NCI-H1105 treated with DMSO at 0.1 percent for 48 hours (cell line): ENCODE data around the gene KANK4.

Source experiments
- DNase-seq: peaks from one replicate; lab custom pipeline; 2025; lab: John Stamatoyannopoulos, UW

The KANK4 gene

DNA sequence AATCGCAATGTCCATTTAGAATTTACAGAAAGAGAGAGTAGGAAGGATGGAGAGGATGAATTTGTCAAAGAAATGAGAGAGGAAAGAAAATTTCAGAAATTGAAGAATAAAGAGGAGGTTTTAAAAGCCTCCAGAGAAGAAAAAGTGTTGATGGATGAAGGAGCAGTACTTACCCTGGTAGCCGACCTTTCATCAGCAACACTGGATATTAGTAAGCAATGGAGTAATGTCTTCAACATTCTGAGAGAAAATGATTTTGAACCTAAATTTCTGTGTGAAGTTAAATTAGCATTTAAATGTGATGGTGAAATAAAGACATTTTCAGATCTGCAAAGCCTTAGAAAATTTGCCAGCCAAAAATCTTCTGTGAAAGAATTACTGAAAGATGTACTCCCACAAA lies 112.0 kb downstream of the KANK4 start:
- no peak for DNase-seq

DNA sequence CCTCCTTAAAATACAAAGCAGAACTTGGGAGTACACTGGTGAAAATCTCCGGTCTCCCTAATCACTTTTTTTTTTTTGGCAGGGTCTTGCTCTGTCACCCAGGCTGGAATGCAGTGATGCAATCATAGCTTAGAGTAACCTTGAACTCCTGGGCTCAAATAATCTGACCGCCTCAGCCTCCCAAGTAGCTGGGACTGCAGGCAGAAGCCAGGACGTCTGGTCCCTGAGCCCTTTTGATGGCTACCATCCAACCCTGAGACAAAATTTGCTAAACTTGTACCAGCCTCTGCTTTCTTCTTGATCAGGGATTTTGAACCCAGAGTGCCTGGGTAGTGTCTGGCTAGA lies 120.5 kb downstream of the KANK4 start:
- DNase-seq, result no peak

DNA sequence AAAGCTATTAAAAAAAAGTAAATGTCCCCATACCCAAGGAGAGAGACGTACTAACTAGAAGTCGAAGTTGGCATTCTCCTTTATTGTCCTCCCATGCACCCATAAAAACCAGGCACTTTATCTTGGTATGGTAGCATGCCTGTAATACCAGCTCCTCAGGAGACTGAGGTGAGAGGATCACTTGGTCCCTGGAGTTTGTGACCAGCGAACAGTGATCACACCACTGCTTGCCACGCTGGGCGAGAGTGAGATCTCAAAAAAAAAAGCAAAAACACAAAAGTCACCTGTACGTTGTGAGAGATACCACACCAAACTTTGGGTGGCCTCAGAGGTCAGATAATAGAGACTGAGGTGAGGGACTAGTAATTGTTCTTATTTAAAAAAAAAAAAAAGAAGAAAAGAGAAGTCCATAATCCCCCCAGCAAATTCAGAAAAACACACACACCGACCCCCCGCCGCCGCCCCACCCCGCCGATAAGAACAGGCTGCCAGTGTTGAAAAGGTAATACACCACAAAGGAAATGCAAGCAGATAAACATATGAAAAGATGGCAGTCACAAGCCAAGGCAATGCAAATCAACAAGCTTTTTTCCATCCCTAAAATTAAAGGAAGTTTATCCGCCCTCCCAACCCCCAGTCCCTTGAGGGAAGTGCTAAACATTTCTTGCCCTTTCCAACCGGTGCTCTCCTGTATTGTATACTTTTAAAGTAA lies 121.0 kb downstream of the KANK4 start:
- no peak for DNase-seq

DNA sequence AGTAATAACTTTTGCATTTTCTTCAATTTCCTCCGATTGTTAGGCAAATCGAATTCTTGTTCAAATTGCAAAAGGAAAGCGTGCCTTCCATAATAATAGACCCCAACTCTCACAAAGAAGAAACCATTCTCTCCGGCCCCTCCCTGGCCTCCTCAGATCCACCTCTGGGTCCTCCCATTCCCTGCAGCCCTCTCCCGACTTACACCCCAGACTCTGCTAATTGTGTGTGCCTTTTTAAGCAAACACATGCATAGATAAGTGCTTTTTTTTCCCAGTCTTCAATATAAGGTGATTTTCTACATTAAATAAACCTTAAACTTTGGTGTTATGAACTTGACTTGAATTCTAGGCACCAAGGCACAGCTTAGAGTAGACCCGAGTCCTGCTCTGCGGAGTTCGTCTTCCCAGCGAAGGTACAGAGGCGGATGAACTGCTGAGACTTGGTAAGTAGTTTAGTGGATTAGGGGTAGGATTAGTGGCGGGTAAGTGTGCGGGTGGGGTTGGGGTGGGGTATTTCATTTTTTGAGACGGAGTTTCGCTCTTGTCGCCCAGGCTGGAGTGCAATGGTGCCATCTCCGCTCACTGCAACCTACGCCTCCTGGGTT lies 123.0 kb downstream of the KANK4 start:
- no peak for DNase-seq

DNA sequence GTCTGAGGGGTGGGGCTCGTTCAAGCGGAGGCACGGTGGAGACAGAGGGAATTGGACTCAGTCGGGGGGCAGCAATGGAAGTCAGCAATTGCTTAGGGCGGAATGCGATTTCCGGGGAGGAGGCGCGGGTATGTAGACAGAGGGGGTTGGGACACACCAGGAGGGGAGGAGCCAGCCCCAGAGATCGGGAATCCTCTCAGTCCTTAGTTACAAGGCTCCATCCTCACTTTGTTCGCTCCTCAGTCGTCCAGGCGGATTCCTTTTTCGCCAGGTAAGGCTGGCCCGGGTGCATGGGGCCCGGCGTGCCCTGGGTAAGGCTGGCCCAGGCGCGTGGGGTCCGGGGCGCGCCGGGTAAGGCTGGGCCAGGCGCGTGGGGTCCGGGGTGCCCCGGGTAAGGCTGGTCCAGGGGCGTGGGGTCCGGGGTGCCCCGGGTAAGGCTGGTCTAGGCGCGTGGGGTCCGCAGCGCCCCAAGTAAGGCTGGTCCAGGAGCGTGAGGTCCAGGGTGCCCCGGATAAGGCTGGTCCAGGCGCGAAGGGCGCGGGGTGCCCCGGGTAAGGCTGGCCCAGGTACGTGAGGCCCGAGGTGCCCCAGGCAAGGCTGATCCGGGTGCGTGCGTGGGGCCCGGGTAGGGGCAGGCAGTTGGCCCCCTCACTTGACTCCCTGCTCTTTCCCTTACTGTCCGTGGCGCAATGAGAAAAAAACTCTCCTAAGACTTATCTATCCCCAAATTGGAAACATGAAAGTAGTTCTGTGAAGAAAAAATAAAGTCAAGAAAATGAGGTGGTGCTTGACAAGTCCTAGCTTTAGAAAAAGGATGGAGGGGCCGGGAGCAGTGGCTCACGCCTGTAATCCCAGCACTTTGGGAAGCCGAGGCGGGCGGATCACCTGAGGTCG lies 124.3 kb downstream of the KANK4 start, which contains the start of gene L1TD1:
TSS of gene L1TD1 (plus strand) at position 199 of the 894 bp plus-strand sequence. CDS start 11,780 bp downstream, outside the sequence.
- no peak for DNase-seq

DNA sequence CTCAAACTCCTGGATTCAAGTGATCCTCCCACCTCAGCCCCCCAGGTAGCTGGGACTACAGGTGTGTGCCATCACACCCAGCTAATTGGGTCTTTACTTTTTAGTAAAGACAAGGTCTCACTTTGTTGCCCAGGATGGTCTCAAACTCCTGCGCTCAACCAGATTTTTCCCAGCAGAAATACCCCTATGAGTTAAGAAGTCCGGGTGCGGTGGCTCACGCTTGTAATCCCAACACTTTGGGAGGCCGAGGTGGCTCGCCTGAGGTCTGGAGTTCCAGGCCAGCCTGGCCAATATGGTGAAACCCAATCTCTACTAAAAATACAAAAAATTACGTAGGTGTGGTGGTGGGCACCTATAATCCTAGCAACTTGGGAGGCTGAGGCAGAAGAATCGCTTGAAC lies 131.1 kb downstream of the KANK4 start:
- no peak for DNase-seq

DNA sequence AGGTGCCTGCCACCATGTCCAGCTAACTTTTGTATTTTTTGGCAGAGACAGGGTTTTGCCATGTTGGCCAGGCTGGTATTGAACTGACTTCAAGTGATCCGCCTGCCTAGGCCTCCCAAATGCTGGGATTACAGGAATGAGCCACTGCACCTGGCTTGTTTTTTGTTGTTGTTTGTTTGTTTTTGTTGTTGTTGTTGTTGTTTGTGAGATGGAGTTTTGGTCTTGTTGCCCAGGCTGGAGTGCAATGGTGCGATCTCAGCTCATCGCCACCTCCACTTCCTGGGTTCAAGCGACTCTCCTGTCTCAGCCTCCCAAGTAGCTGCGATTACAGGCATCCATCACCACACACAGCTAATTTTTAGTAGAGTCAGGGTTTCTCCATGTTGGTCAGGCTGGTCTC lies 131.7 kb downstream of the KANK4 start:
- DNase-seq, result no peak
